Caco-2 (cell line): Measurements from ENCODE around the gene COL4A6. TPM values are rescaled to one million over a fixed set of nuclear protein-coding genes. Genes with fewer than 3 reads are reported as not detected.

Source experiments
- BruUV-seq: library from RNA; stranded (reverse); fragments of 400-500 nt; replicated peaks from 2 replicates; lab custom pipeline; 2021; lab: Mats Ljungman, UMichigan
- CTCF ChIA-PET: fragments of 300-600 bp; sonication (Branson Sonifier 250); formaldehyde crosslinking; loops from one replicate; lab custom pipeline; 2022; ENCODE audit warnings: antibody characterized with exemption; lab: Charles Lee
- POLR2A ChIA-PET: fragments of 300-600 bp; sonication (Branson Sonifier 250); formaldehyde crosslinking; loops from one replicate; lab custom pipeline; 2022; ENCODE audit warnings: antibody characterized with exemption; lab: Charles Lee
- DNase-seq, 2 experiments: peaks; one replicate each; pipeline versions ENCODE4 v3.0.0 to v3.0.0-alpha.2; 2020 to 2022
- H3K27me3 ChIP-seq: replicated peaks from 2 replicates; pipeline ENCODE4 v1.6.0; 2011; ENCODE audit warnings: low read length; ENCODE audit not compliant: control insufficient read depth, insufficient read depth
- H3K36me3 ChIP-seq: 2 replicates; pipeline ENCODE4 v1.5.1; 2011; ENCODE audit warnings: low read length; ENCODE audit not compliant: control insufficient read depth, insufficient read depth
- H3K4me1 ChIP-seq: fragments of 250-450 bp; sonication (Bioruptor Pico); 2 replicates; pipeline ENCODE4 v1.5.1; 2020; ENCODE audit warnings: mild to moderate bottlenecking
- H3K4me3 ChIP-seq: 2 replicates; pipeline ENCODE4 v1.5.1; 2011; ENCODE audit warnings: low read depth, mild to moderate bottlenecking, control low read depth, low read length
- H3K9me3 ChIP-seq: fragments of 250-450 bp; sonication (Bioruptor Pico); 2 replicates; pipeline ENCODE4 v1.5.1; 2020; ENCODE audit warnings: mild to moderate bottlenecking, moderate library complexity
- H3K27ac Mint-ChIP-seq: one replicate; pipeline ENCODE4 v1.8.0; 2022; ENCODE audit warnings: mixed read lengths; ENCODE audit not compliant: unreplicated experiment
- H3K27me3 Mint-ChIP-seq: one replicate; pipeline ENCODE4 v1.8.0; 2022; ENCODE audit warnings: mixed read lengths; ENCODE audit not compliant: insufficient read depth, unreplicated experiment
- H3K36me3 Mint-ChIP-seq: one replicate; pipeline ENCODE4 v1.8.0; 2022; ENCODE audit warnings: mild to moderate bottlenecking, mixed read lengths; ENCODE audit not compliant: insufficient read depth, unreplicated experiment
- H3K4me1 Mint-ChIP-seq: one replicate; pipeline ENCODE4 v1.8.0; 2022; ENCODE audit warnings: low read depth, mixed read lengths; ENCODE audit not compliant: unreplicated experiment
- H3K4me3 Mint-ChIP-seq: one replicate; pipeline ENCODE4 v1.8.0; 2022; ENCODE audit warnings: mild to moderate bottlenecking, moderate library complexity, mixed read lengths; ENCODE audit not compliant: unreplicated experiment
- H3K9me3 Mint-ChIP-seq: one replicate; pipeline ENCODE4 v1.8.0; 2022; ENCODE audit warnings: mixed read lengths; ENCODE audit not compliant: unreplicated experiment
- intact Hi-C: fragments of 100-400 bp; cut with micrococcal nuclease; formaldehyde crosslinking; loops from one replicate; pipeline ENCODE4 v1.10.0; 2022; ENCODE audit not compliant: unreplicated experiment
- total RNA-seq: library from RNA; stranded (reverse); gene quantifications from 2 replicates; pipeline ENCODE4 v1.2.3, GENCODE V29; 2022
- TF ChIP-seq, protein P1 (sequence below), 2 experiments: fragments of 200-600 bp in 1 of 2; IDR thresholded peaks; 1 replicate in 1 of 2; 2 replicates in 1 of 2; pipeline versions ENCODE4 v1.5.1 to v1.8.0; 2011 to 2022; ENCODE audit warnings: antibody characterized with exemption in 1 of 2, control low read depth in 1 of 2, inconsistent platforms in 1 of 2, low read depth in 1 of 2, low read length in 1 of 2, mild to moderate bottlenecking in 1 of 2, moderate library complexity in 1 of 2; ENCODE audit not compliant: insufficient read depth in 1 of 2, severe bottlenecking in 1 of 2, unreplicated experiment in 1 of 2

Gene COL4A6
- total RNA-seq, 1 experiment from 2014 or later = 16.0 TPM

DNA sequence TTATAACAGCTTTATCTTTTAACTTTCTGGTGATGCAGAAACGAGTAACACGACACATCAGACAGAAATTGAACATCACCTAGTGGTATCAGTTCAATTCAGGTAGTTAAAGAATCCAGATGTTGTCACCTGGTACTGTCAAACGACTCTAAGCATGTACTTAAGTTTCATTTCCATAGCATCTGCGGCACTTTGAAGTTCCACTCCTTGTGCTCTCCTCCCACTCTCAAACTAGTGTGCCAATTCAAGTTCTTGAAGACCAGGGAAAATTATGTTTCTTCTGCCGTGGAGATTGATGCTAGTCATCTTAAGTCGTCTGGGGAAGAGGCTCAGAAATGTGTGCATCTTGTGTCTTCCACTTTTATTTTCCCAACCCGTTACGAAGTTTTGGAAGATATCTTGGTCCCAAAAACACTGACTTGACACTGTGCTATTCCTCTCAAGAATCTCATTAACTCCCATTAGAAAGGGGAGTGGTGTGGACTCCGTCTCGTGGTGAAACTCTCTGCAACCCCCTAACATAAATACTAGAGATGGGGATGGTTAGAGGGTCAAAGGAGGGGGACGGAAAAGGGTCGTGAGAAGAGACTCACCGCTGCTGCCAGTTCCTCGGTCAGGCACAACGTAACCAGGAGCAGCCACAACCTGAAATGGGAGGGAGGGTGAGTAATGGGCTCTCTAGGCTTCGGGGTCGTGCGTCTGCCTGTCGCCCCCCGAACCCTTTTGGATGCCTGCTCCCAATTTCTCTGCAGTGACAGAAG is 693 bp downstream of the COL4A6 start:
- ChIA-PET POLR2A (interaction anchor here (0.7 kb wide), 1 partner anchor 92 kb away, joined by 7 read pairs; no protein-coding TSS in a partner anchor), CTCF (no interaction called here)
- Mint-ChIP-seq H3K4me1 (no peaks in the 10 kb centered on the region), H3K27me3 (no peaks in the 10 kb centered on the region), H3K27ac (peak overlapping the region; percentile 11), H3K4me3 (peak overlapping the region; percentile 78), H3K36me3 (no peaks in the 10 kb centered on the region), H3K9me3 (no peaks in the 10 kb centered on the region)
- Histone ChIP-seq H3K36me3 (no peaks in the 10 kb centered on the region), H3K4me3 (peak overlapping the region; percentile 25), H3K9me3 (no peaks in the 10 kb centered on the region), H3K27me3 (no peaks in the 10 kb centered on the region), H3K4me1 (peaks cover 6% of the 10 kb centered on the region; the same call in 1 of the 2 replicates)
- BruUV-seq = no TSS peak
- intact Hi-C loops = loop anchor here (5.0 kb wide), 2 partner anchors 40 to 65 kb away; no protein-coding TSS in a partner anchor
- DNase-seq = peak in 1 of 2 experiments; percentile 3
- TF ChIP-seq, protein P1, sequence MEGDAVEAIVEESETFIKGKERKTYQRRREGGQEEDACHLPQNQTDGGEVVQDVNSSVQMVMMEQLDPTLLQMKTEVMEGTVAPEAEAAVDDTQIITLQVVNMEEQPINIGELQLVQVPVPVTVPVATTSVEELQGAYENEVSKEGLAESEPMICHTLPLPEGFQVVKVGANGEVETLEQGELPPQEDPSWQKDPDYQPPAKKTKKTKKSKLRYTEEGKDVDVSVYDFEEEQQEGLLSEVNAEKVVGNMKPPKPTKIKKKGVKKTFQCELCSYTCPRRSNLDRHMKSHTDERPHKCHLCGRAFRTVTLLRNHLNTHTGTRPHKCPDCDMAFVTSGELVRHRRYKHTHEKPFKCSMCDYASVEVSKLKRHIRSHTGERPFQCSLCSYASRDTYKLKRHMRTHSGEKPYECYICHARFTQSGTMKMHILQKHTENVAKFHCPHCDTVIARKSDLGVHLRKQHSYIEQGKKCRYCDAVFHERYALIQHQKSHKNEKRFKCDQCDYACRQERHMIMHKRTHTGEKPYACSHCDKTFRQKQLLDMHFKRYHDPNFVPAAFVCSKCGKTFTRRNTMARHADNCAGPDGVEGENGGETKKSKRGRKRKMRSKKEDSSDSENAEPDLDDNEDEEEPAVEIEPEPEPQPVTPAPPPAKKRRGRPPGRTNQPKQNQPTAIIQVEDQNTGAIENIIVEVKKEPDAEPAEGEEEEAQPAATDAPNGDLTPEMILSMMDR (IDR thresholded peaks at IDR 0.05; ENCODE audit: insufficient read depth in 1 of 2, low read depth in 1 of 2, low read length in 1 of 2, severe bottlenecking in 1 of 2, unreplicated experiment in 1 of 2) = no peak

DNA sequence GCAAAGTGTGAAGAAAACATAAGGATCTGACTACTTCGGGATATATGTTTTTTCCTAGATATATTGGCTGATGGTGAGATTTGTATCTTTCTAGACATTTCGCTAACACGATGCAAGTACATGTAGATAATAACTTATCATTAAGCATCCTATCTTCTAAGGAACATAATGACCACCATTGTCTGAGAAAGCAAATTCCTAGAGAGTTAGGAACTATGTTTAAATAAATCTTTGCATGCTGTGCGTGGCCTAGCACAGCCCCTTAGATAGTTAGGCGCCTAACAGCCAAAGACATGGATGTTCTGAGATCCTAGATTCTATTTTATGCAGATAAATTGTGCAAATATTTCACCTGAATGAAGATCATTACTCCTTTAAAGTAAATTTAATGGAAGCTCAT is 3.0 kb downstream of the COL4A6 start:
- H3K27me3 ChIP-seq = no peaks in the 10 kb centered on the region
- no peaks in the 10 kb centered on the region for H3K36me3 Mint-ChIP-seq
- CTCF ChIA-PET = no interaction called here
- H3K4me1 Mint-ChIP-seq = no peaks in the 10 kb centered on the region
- no peaks in the 10 kb centered on the region for H3K27me3 Mint-ChIP-seq
- no peak overlapping the region for H3K4me3 ChIP-seq
- H3K4me1 ChIP-seq = peaks cover 6% of the 10 kb centered on the region; the same call in 1 of the 2 replicates
- H3K9me3 ChIP-seq = no peaks in the 10 kb centered on the region
- POLR2A ChIA-PET = no interaction called here
- H3K9me3 Mint-ChIP-seq = no peaks in the 10 kb centered on the region
- H3K36me3 ChIP-seq = no peaks in the 10 kb centered on the region
- no TSS peak for BruUV-seq
- no peak overlapping the region for H3K27ac Mint-ChIP-seq
- TF ChIP-seq, protein P1 (IDR thresholded peaks at IDR 0.05; ENCODE audit: insufficient read depth in 1 of 2, low read depth in 1 of 2, low read length in 1 of 2, severe bottlenecking in 1 of 2, unreplicated experiment in 1 of 2) = no peak
- intact Hi-C loops = loop anchor here (5.0 kb wide), 2 partner anchors 38 to 63 kb away; no protein-coding TSS in a partner anchor
- H3K4me3 Mint-ChIP-seq = no peak overlapping the region
- DNase-seq = no peak

DNA sequence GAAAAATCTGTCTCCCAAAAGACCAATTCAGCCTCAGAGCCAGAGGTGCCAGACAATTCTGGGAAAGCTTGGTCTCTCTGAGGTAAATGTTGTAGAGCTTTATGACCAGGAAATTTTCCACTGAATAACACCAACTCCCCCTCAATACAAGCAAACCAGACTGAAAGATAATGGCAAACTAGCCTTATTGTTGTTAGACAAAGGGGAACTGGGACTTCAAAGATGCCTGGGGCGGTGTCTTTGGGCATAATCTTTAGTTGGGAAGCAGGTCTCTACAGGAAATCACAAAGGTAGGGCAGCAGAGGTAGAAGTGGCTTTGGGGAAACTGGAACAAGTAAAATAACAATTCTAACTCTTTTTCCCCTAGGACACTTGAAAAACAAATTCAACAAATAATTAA is 12.0 kb downstream of the COL4A6 start:
- TF ChIP-seq, protein P1 (IDR thresholded peaks at IDR 0.05; ENCODE audit: insufficient read depth in 1 of 2, low read depth in 1 of 2, low read length in 1 of 2, severe bottlenecking in 1 of 2, unreplicated experiment in 1 of 2) = no peak
- Mint-ChIP-seq H3K4me3 (no peak overlapping the region), H3K4me1 (no peaks in the 10 kb centered on the region), H3K27me3 (no peaks in the 10 kb centered on the region), H3K9me3 (no peaks in the 10 kb centered on the region), H3K36me3 (peaks cover 7% of the 10 kb centered on the region), H3K27ac (no peak overlapping the region)
- no peak overlapping the region for H3K4me3 ChIP-seq
- no TSS peak for BruUV-seq
- CTCF ChIA-PET = no interaction called here
- POLR2A ChIA-PET = no interaction called here
- no peak for DNase-seq
- intact Hi-C loops = no loop called here
- H3K9me3 ChIP-seq = no peaks in the 10 kb centered on the region
- H3K27me3 ChIP-seq = no peaks in the 10 kb centered on the region
- no peaks in the 10 kb centered on the region for H3K36me3 ChIP-seq
- H3K4me1 ChIP-seq = no peaks in the 10 kb centered on the region
